ENCODE data around the gene RRP1. TPM values are rescaled to one million over a fixed set of nuclear protein-coding genes. Genes with fewer than 3 reads are reported as not detected.
"Not testable (repeated sequence)": the region's sequence is repeated elsewhere in the genome, so short reads cannot be mapped to it uniquely, and the experiment has no call there.

The RRP1 gene
- total RNA-seq, 1 donor from 2014 or later: 34.5 TPM

DNA sequence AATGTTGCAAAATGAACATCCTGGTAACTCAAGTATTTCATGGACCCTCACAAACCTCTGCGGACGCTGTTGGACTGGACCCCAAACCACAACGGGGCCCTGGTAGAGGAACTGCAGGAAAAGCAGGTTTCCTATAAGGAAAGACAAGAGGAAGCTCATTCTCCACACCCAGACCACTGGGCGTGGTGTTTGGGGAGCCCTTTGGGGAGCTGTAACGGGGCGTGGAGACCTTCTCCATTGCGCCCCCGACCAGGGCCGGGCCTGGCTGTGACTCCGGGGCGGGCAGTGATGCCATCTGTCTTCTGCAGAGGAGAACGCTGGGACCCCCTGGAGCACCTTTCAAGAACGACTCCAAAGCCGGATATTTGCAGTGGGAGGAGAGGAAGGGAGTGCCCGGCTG, 45.7 kb downstream of the RRP1 start:
- H3K4me3 ChIP-seq (ENCODE audit: low read depth, low read length): no peak overlapping the region
- FAIRE-seq (no peak), DNase-seq (ENCODE audit: low read depth) (no peak)
- TF ChIP-seq, protein P1, sequence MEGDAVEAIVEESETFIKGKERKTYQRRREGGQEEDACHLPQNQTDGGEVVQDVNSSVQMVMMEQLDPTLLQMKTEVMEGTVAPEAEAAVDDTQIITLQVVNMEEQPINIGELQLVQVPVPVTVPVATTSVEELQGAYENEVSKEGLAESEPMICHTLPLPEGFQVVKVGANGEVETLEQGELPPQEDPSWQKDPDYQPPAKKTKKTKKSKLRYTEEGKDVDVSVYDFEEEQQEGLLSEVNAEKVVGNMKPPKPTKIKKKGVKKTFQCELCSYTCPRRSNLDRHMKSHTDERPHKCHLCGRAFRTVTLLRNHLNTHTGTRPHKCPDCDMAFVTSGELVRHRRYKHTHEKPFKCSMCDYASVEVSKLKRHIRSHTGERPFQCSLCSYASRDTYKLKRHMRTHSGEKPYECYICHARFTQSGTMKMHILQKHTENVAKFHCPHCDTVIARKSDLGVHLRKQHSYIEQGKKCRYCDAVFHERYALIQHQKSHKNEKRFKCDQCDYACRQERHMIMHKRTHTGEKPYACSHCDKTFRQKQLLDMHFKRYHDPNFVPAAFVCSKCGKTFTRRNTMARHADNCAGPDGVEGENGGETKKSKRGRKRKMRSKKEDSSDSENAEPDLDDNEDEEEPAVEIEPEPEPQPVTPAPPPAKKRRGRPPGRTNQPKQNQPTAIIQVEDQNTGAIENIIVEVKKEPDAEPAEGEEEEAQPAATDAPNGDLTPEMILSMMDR (IDR thresholded peaks at IDR 0.05; ENCODE audit: insufficient read depth, low read length, severe bottlenecking): no peak
- H3K27me3 ChIP-seq (ENCODE audit: control insufficient read depth, insufficient read depth, low read length): no peaks in the 10 kb centered on the region
- no peaks in the 10 kb centered on the region for H3K36me3 ChIP-seq (ENCODE audit: control insufficient read depth, insufficient read depth, low read length)

GRCh38 chr21:43835861-43836260, 46.5 kb downstream of the RRP1 start:
- Histone ChIP-seq H3K4me3 (ENCODE audit: low read depth, low read length) (no peak overlapping the region), H3K27me3 (ENCODE audit: control insufficient read depth, insufficient read depth, low read length) (no peaks in the 10 kb centered on the region), H3K36me3 (ENCODE audit: control insufficient read depth, insufficient read depth, low read length) (no peaks in the 10 kb centered on the region)
- no peak for FAIRE-seq
- DNase-seq (ENCODE audit: low read depth): no peak
- TF ChIP-seq, protein P1 (IDR thresholded peaks at IDR 0.05; ENCODE audit: insufficient read depth, low read length, severe bottlenecking): no peak

GRCh38 chr21:43836616-43837015, 47.2 kb downstream of the RRP1 start:
- TF ChIP-seq, protein P1 (IDR thresholded peaks at IDR 0.05; ENCODE audit: insufficient read depth, low read length, severe bottlenecking): no peak
- no peaks in the 10 kb centered on the region for H3K27me3 ChIP-seq (ENCODE audit: control insufficient read depth, insufficient read depth, low read length)
- no peak overlapping the region for H3K4me3 ChIP-seq (ENCODE audit: low read depth, low read length)
- DNase-seq (ENCODE audit: low read depth) (no peak), FAIRE-seq (no peak)
- no peaks in the 10 kb centered on the region for H3K36me3 ChIP-seq (ENCODE audit: control insufficient read depth, insufficient read depth, low read length)

DNA sequence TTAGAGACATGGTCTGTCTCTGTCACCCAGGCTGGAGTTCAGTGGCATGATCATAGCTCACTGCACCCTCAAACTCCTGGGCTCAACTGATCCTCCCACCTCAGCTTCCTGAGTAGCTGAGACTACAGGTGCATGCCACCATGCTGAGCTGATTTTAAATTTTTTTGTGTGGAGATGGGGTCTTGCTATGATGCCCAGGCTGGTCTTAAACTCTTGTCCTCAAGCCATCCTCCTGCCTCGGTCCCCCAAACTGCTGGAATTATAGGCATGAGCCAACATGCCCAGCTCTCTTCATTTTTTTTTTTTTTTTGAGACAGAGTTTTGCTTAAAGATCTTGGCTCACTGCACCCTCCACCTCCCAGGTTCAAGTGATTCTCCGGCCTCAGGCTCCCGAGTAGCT, 50.9 kb downstream of the RRP1 start:
- Histone ChIP-seq H3K36me3 (ENCODE audit: control insufficient read depth, insufficient read depth, low read length) (no peaks in the 10 kb centered on the region), H3K27me3 (ENCODE audit: control insufficient read depth, insufficient read depth, low read length) (no peaks in the 10 kb centered on the region), H3K4me3 (ENCODE audit: low read depth, low read length) (no peak overlapping the region)
- TF ChIP-seq, protein P1 (IDR thresholded peaks at IDR 0.05; ENCODE audit: insufficient read depth, low read length, severe bottlenecking): no peak
- FAIRE-seq (no peak), DNase-seq (ENCODE audit: low read depth) (no peak)

DNA sequence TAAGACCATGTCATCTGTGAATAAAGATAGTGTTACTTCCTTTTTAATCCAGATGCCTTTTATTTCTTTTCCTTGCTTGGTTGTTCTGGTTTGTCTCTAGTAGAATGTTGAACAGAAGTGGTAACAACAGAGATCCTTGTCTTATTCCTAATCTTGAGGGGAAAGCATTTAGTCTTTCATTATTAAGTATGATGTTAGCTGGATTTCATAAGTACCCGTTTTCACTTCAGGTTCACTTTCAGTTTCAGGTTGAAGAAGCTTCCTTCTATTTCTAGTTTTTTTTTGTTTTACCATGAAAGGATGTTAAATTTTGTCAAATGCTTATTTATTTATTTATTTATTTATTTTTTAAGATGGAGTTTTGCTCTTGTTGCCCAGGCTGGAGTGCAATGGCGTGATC, 53.4 kb downstream of the RRP1 start:
- Histone ChIP-seq H3K27me3 (ENCODE audit: control insufficient read depth, insufficient read depth, low read length) (no peaks in the 10 kb centered on the region), H3K36me3 (ENCODE audit: control insufficient read depth, insufficient read depth, low read length) (no peaks in the 10 kb centered on the region), H3K4me3 (ENCODE audit: low read depth, low read length) (no peak overlapping the region)
- FAIRE-seq: no peak
- DNase-seq (ENCODE audit: low read depth): no peak
- TF ChIP-seq, protein P1 (IDR thresholded peaks at IDR 0.05; ENCODE audit: insufficient read depth, low read length, severe bottlenecking): no peak

- not testable (repeated sequence) for FAIRE-seq; H3K36me3 ChIP-seq (ENCODE audit: control insufficient read depth, insufficient read depth, low read length); H3K27me3 ChIP-seq (ENCODE audit: control insufficient read depth, insufficient read depth, low read length); H3K4me3 ChIP-seq (ENCODE audit: low read depth, low read length); DNase-seq (ENCODE audit: low read depth)
Observed at GRCh38 chr21:43844906-43845305, 55.5 kb downstream of the RRP1 start.

Measured in bronchial epithelial cell (primary cell).